ENCODE results near the gene EIF4E2.

Gene EIF4E2

GRCh38 chr2:232550354-232551249, at the start of gene EIF4E2, which contains the start of gene TIGD1:
Gene EIF4E2, plus strand, starts transcription at chr2:232550689. Its CDS starts 36 bp downstream, at chr2:232550725.
Gene TIGD1, minus strand, starts transcription at chr2:232550557. Its CDS starts 675 bp downstream, at chr2:232549882.
- peak; percentile 86 for DNase-seq (ENCODE audit: low spot score)

GRCh38 chr2:232501331-232501771, 49.1 kb upstream of the EIF4E2 start:
- DNase-seq (ENCODE audit: low spot score) = no peak

GRCh38 chr2:232501794-232502390, 48.6 kb upstream of the EIF4E2 start:
- DNase-seq (ENCODE audit: low spot score) = no peak

GRCh38 chr2:232502511-232502910, 48.0 kb upstream of the EIF4E2 start:
- DNase-seq (ENCODE audit: low spot score) = no peak

- DNase-seq (ENCODE audit: low spot score) = no peak
Observed at GRCh38 chr2:232502911-232503808, 47.3 kb upstream of the EIF4E2 start.

- DNase-seq (ENCODE audit: low spot score) = no peak
Observed at GRCh38 chr2:232503809-232504323, 46.6 kb upstream of the EIF4E2 start.

- no peak for DNase-seq (ENCODE audit: low spot score)
Observed at GRCh38 chr2:232504438-232504837, 46.1 kb upstream of the EIF4E2 start.

GRCh38 chr2:232505856-232506255, 44.6 kb upstream of the EIF4E2 start:
- no peak for DNase-seq (ENCODE audit: low spot score)

GRCh38 chr2:232506709-232507108, 43.8 kb upstream of the EIF4E2 start:
- DNase-seq (ENCODE audit: low spot score) = no peak

- DNase-seq (ENCODE audit: low spot score) = no peak
Observed at GRCh38 chr2:232508251-232508650, 42.2 kb upstream of the EIF4E2 start.

GRCh38 chr2:232511336-232511890, 39.1 kb upstream of the EIF4E2 start:
- DNase-seq (ENCODE audit: low spot score) = no peak

GRCh38 chr2:232512602-232513001, 37.9 kb upstream of the EIF4E2 start:
- no peak for DNase-seq (ENCODE audit: low spot score)

GRCh38 chr2:232513353-232513752, 37.1 kb upstream of the EIF4E2 start:
- DNase-seq (ENCODE audit: low spot score) = no peak

- DNase-seq (ENCODE audit: low spot score) = no peak
Observed at GRCh38 chr2:232515639-232516038, 34.9 kb upstream of the EIF4E2 start.

- DNase-seq (ENCODE audit: low spot score) = no peak
Observed at GRCh38 chr2:232516551-232516950, 33.9 kb upstream of the EIF4E2 start.

GRCh38 chr2:232518844-232519243, 31.6 kb upstream of the EIF4E2 start:
- DNase-seq (ENCODE audit: low spot score) = no peak

- no peak for DNase-seq (ENCODE audit: low spot score)
Observed at GRCh38 chr2:232519581-232520438, 30.7 kb upstream of the EIF4E2 start, which contains the start of gene PRSS56. Gene PRSS56, plus strand, starts transcription at chr2:232520388. Its CDS starts 211 bp downstream, at chr2:232520599.

GRCh38 chr2:232520489-232520888, 30.0 kb upstream of the EIF4E2 start:
- DNase-seq (ENCODE audit: low spot score) = no peak

GRCh38 chr2:232521098-232521497, 29.4 kb upstream of the EIF4E2 start:
- DNase-seq (ENCODE audit: low spot score) = no peak

GRCh38 chr2:232521959-232522622, 28.4 kb upstream of the EIF4E2 start:
- no peak for DNase-seq (ENCODE audit: low spot score)

Data from kidney capillary endothelial cell (primary cell).